Measurements from ENCODE around the gene GPR132. TPM values are rescaled to one million over a fixed set of nuclear protein-coding genes. Genes with fewer than 3 reads are reported as not detected.

GPR132 gene
- total and polyA plus RNA-seq, 3 experiments from 2014 or later: 34.9 to 52.0 (median 51.3) TPM

DNA sequence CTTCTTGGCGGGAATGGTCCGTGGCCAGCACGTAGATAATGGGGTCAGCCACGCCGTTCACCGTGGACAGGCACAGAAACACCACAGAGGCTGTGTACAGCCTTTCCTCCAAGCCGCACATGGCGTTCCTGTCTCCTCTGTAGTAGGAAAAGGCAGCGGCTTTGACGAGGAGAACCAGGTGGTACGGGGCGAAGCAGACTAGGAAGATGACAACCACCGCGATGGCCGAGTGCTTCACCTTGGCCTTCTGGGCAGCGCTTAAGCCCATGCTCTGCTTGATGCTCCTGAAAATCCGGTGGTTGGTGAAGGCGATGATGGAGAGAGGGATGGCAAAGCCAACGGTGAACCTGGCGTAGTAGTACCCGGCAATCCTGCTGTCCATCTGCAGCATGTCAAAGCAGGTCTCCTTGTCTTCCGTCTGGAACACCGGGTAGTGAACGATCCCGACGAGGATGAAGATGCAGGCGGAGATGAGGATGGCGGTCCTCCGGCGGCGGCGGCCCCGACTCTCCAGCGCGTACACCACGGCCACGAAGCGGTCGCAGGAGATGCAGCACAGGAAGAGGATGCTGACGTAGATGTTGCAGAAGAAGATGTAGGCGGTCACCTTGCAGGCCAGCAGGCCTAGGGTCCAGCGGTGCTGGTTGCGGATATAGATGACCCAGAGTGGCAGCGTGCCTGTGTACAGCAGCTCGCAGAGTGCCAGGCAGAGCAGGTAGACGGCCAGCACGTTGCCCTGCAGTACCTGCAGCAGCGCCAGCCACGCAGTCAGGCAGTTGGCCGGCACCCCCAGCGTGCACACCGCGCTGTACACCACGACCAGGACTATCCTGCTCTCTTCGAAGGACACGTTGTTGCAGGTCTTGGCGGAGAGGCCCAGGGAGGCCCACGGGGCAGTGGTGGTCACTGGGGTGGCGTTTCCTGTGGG lies 13.8 kb downstream of the GPR132 start:
- POLR2A ChIA-PET: no interaction called here
- H3K4me1 ChIP-seq (ENCODE audit: insufficient read depth, low read length): no peaks in the 10 kb centered on the region

DNA sequence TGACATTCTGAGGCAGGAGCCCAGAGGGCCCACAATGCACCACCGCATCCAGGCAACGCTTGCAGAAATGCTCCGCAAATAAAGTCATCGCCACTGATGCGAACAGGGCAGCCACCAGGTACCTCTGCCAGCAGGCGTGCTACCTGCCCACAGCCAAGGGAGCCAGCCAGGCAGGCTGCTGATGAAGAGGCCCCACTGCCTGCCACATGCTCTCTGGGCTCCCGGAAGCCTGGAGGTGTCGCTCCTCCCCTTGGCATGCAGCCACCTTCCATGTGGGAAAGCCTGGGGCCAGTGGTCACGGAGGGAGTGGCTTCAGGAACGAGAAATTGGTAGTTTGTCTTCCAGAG lies 14.7 kb downstream of the GPR132 start:
- no peaks in the 10 kb centered on the region for H3K9me3 ChIP-seq (ENCODE audit: low read length)
- CTCF ChIA-PET: interaction anchor here (7.1 kb wide), 1 partner anchor 12 kb away, joined by 106 read pairs; the partner anchor contains the start of gene GPR132
- peaks cover 34% of the 10 kb centered on the region for H3K36me3 ChIP-seq (ENCODE audit: insufficient read depth, low read length)
- Mint-ChIP-seq H3K36me3 (peaks cover 0 to 64% (median 3%) of the 10 kb centered on the region in 3 donors), H3K27ac (peak overlapping the region in 2 of 8 donors; percentile 33 to 42), H3K27me3 (peaks cover 0 to 3% of the 10 kb centered on the region in 2 donors), H3K4me1 (peaks cover 7 to 30% (median 15%) of the 10 kb centered on the region in 3 donors), H3K9me3 (no peaks in the 10 kb centered on the region), H3K4me3 (peak overlapping the region in 1 of 7 donors; percentile 41)
- no peak overlapping the region for H3K27ac ChIP-seq (ENCODE audit: low read depth, low read length)
- peaks cover 6% of the 10 kb centered on the region for H3K4me1 ChIP-seq (ENCODE audit: insufficient read depth, low read length)
- DNase-seq: no peak
- H3K4me3 ChIP-seq (ENCODE audit: low read length): no peak overlapping the region
- POLR2A ChIA-PET: no interaction called here
- H3K27me3 ChIP-seq (ENCODE audit: insufficient read depth, low read length, poor library complexity, severe bottlenecking): no peaks in the 10 kb centered on the region

More for the DNA sequence above, 13.8 kb downstream of the GPR132 start:
- Histone ChIP-seq H3K36me3 (ENCODE audit: insufficient read depth, low read length) (peaks cover 35% of the 10 kb centered on the region), H3K27ac (ENCODE audit: low read depth, low read length) (no peak overlapping the region), H3K9me3 (ENCODE audit: low read length) (no peaks in the 10 kb centered on the region), H3K4me3 (ENCODE audit: low read length) (no peak overlapping the region), H3K27me3 (ENCODE audit: insufficient read depth, low read length, poor library complexity, severe bottlenecking) (no peaks in the 10 kb centered on the region)
- H3K4me1 Mint-ChIP-seq: peaks cover 2 to 25% (median 9%) of the 10 kb centered on the region in 3 donors
- no peak overlapping the region for H3K4me3 Mint-ChIP-seq
- H3K27ac Mint-ChIP-seq: peak overlapping the region in 6 of 8 donors; percentile 23 to 84 (median 42)
- no peak for DNase-seq
- peaks cover 0 to 72% (median 3%) of the 10 kb centered on the region in 3 donors for H3K36me3 Mint-ChIP-seq
- CTCF ChIA-PET: interaction anchor here (2.3 kb wide), 1 partner anchor 35 kb away, joined by 8 read pairs; no protein-coding TSS in a partner anchor
- no peaks in the 10 kb centered on the region for H3K9me3 Mint-ChIP-seq
- H3K27me3 Mint-ChIP-seq: peaks cover 0 to 2% of the 10 kb centered on the region in 2 donors

- CTCF ChIA-PET: interaction anchor here (7.1 kb wide), 1 partner anchor 12 kb away, joined by 106 read pairs; the partner anchor contains the start of gene GPR132
- POLR2A ChIA-PET: no interaction called here
- H3K9me3 ChIP-seq (ENCODE audit: low read length): no peaks in the 10 kb centered on the region
- peaks cover 31% of the 10 kb centered on the region for H3K36me3 ChIP-seq (ENCODE audit: insufficient read depth, low read length)
- H3K27me3 ChIP-seq (ENCODE audit: insufficient read depth, low read length, poor library complexity, severe bottlenecking): no peaks in the 10 kb centered on the region
- DNase-seq: no peak
- Mint-ChIP-seq H3K4me1 (peaks cover 8 to 28% (median 17%) of the 10 kb centered on the region in 3 donors), H3K27ac (peak overlapping the region in 3 of 8 donors; percentile 21 to 64 (median 63)), H3K4me3 (no peak overlapping the region), H3K27me3 (peaks cover under 1 to 3% of the 10 kb centered on the region in 2 donors), H3K36me3 (peaks cover 0 to 59% (median 1%) of the 10 kb centered on the region in 3 donors), H3K9me3 (no peaks in the 10 kb centered on the region)
- peaks cover 6% of the 10 kb centered on the region for H3K4me1 ChIP-seq (ENCODE audit: insufficient read depth, low read length)
- no peak overlapping the region for H3K27ac ChIP-seq (ENCODE audit: low read depth, low read length)
- H3K4me3 ChIP-seq (ENCODE audit: low read length): no peak overlapping the region
These were observed 15.3 kb downstream of the GPR132 start for GRCh38 chr14:105049753-105050550.

DNA sequence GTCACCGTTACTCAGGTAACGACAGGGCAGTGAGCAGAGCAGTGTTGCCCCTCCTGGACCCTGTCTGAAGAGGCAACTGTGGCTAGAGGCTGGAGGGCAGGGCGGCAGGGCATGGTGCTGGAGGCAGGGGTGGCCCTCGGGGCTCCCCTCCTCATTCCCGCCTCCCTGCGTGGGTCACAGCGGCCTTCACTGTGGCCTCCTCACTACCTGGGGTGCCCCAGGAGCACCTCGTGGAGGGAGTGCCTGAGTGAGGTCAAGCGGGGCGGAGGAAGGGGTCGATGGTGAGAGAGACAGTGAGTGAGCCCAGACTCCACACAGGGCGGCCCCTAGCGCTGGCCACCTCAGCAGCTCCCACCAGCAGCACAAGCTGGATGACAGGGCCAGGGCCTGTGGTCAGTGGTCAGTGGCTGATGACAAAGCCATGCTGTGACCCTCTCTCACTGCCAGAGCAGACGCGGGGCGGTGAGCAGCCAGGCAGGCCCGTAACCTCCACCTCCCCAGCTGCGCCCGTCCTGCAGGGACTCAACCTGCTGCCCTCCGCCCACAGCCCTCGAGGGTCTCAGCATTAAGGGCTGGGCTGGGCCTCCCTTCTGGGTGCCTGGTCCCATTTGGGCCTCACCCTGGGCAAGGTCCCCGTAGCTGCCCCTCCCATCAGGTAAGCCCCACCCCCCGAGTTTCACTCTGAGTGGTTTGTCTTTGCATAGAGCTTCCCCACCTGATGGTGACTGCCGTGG lies 17.8 kb downstream of the GPR132 start:
- Mint-ChIP-seq H3K27ac (peak overlapping the region in 2 of 8 donors; percentile 60 to 87), H3K4me1 (peaks cover 9 to 25% (median 19%) of the 10 kb centered on the region in 3 donors), H3K27me3 (peaks cover 3 to 4% of the 10 kb centered on the region in 2 donors), H3K36me3 (peaks cover 0 to 41% (median 1%) of the 10 kb centered on the region in 3 donors), H3K9me3 (no peaks in the 10 kb centered on the region), H3K4me3 (no peak overlapping the region)
- ChIA-PET POLR2A (interaction anchor here (0.9 kb wide), 1 partner anchor 19 kb away, joined by 3 read pairs; no protein-coding TSS in a partner anchor), CTCF (interaction anchor here (1.0 to 7.1 kb wide), 11 partner anchors 11 to 73 kb away, joined by 3 to 122 read pairs (median 27); partner anchors contain the start of genes CDCA4, CLBA1 and GPR132)
- Histone ChIP-seq H3K9me3 (ENCODE audit: low read length) (no peaks in the 10 kb centered on the region), H3K36me3 (ENCODE audit: insufficient read depth, low read length) (peaks cover 23% of the 10 kb centered on the region), H3K27ac (ENCODE audit: low read depth, low read length) (no peak overlapping the region), H3K4me1 (ENCODE audit: insufficient read depth, low read length) (peaks cover 6% of the 10 kb centered on the region), H3K4me3 (ENCODE audit: low read length) (no peak overlapping the region), H3K27me3 (ENCODE audit: insufficient read depth, low read length, poor library complexity, severe bottlenecking) (peaks cover 4% of the 10 kb centered on the region)
- no peak for DNase-seq

GRCh38 chr14:105046891-105047282 lies 18.3 kb downstream of the GPR132 start:
- no peak overlapping the region for H3K4me3 ChIP-seq (ENCODE audit: low read length)
- no peak overlapping the region for H3K27ac ChIP-seq (ENCODE audit: low read depth, low read length)
- Mint-ChIP-seq H3K4me3 (peak overlapping the region in 1 of 7 donors; percentile 59), H3K27ac (peak overlapping the region in 3 of 8 donors; percentile 11 to 87 (median 60)), H3K9me3 (no peaks in the 10 kb centered on the region), H3K36me3 (peaks cover 0 to 37% (median under 1%) of the 10 kb centered on the region in 3 donors), H3K4me1 (peaks cover 9 to 24% (median 19%) of the 10 kb centered on the region in 3 donors), H3K27me3 (peaks cover 3 to 4% of the 10 kb centered on the region in 2 donors)
- peaks cover 22% of the 10 kb centered on the region for H3K36me3 ChIP-seq (ENCODE audit: insufficient read depth, low read length)
- H3K9me3 ChIP-seq (ENCODE audit: low read length): no peaks in the 10 kb centered on the region
- CTCF ChIA-PET: interaction anchor here (0.7 to 7.1 kb wide), 18 partner anchors 11 to 301 kb away, joined by 3 to 122 read pairs (median 6); partner anchors contain the start of genes CDCA4, CLBA1 and GPR132
- H3K27me3 ChIP-seq (ENCODE audit: insufficient read depth, low read length, poor library complexity, severe bottlenecking): peaks cover 4% of the 10 kb centered on the region
- DNase-seq: no peak
- POLR2A ChIA-PET: interaction anchor here (0.6 to 1.4 kb wide), 3 partner anchors 16 to 127 kb away, joined by 3 to 7 read pairs (median 4); partner anchors contain the start of gene GPR132
- H3K4me1 ChIP-seq (ENCODE audit: insufficient read depth, low read length): peaks cover 6% of the 10 kb centered on the region

DNA sequence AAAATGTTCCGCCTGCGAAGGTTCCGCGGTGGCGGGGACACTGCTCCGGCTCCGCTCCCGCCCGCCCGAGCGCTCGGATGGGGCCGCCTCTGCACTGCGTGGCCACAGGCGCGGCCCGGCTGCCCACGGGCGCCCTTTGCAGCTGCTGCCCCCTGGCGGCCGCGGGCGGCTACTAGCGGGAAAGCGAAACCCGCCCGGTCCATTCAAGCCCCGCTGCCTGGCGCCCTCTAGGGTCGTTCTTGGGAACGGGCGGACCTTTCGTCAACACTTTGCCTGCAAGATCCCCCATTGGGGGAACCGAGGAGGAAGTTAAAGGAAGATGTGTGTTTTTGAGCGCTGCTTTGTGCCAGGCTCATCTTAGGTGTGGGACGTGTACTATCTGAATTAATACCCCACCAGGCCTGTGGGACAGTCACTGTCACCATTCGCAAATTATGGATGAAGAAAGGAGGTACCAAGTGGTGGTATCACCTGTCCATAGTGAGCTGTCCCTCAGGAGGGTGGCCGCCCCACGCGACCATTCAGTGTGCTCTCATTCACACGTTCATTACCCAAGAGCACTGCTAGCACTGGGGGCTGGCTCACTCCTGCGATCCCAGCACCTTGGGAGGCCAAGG lies 19.4 kb downstream of the GPR132 start:
- Histone ChIP-seq H3K27me3 (ENCODE audit: insufficient read depth, low read length, poor library complexity, severe bottlenecking) (peaks cover 4% of the 10 kb centered on the region), H3K4me1 (ENCODE audit: insufficient read depth, low read length) (peaks cover 6% of the 10 kb centered on the region), H3K4me3 (ENCODE audit: low read length) (no peak overlapping the region), H3K36me3 (ENCODE audit: insufficient read depth, low read length) (peaks cover 11% of the 10 kb centered on the region), H3K9me3 (ENCODE audit: low read length) (no peaks in the 10 kb centered on the region), H3K27ac (ENCODE audit: low read depth, low read length) (no peak overlapping the region)
- H3K4me3 Mint-ChIP-seq: peak overlapping the region in 3 of 7 donors; percentile 3 to 23 (median 23)
- H3K27ac Mint-ChIP-seq: peak overlapping the region; percentile 19 to 87 (median 70)
- no peaks in the 10 kb centered on the region for H3K9me3 Mint-ChIP-seq
- DNase-seq: peak; percentile 85 to 94 (median 93)
- ChIA-PET CTCF (interaction anchor here (0.7 to 7.1 kb wide), 35 partner anchors 10 to 1395 kb away, joined by 3 to 122 read pairs (median 6); partner anchors contain the start of genes CDCA4, CLBA1 and GPR132), POLR2A (interaction anchor here (0.6 to 1.4 kb wide), 8 partner anchors 14 to 269 kb away, joined by 3 to 7 read pairs (median 4); partner anchors contain the start of genes CLBA1, GPR132 and PACS2)
- peaks cover 9 to 17% (median 14%) of the 10 kb centered on the region in 3 donors for H3K4me1 Mint-ChIP-seq
- H3K36me3 Mint-ChIP-seq: peaks cover 0 to 27% (median 0%) of the 10 kb centered on the region in 3 donors
- H3K27me3 Mint-ChIP-seq: peaks cover 3 to 4% of the 10 kb centered on the region in 2 donors

Measured in CD8-positive, alpha-beta memory T cell (primary cell).